Measurements from ENCODE around the gene PIGN.

PIGN gene, protein sequence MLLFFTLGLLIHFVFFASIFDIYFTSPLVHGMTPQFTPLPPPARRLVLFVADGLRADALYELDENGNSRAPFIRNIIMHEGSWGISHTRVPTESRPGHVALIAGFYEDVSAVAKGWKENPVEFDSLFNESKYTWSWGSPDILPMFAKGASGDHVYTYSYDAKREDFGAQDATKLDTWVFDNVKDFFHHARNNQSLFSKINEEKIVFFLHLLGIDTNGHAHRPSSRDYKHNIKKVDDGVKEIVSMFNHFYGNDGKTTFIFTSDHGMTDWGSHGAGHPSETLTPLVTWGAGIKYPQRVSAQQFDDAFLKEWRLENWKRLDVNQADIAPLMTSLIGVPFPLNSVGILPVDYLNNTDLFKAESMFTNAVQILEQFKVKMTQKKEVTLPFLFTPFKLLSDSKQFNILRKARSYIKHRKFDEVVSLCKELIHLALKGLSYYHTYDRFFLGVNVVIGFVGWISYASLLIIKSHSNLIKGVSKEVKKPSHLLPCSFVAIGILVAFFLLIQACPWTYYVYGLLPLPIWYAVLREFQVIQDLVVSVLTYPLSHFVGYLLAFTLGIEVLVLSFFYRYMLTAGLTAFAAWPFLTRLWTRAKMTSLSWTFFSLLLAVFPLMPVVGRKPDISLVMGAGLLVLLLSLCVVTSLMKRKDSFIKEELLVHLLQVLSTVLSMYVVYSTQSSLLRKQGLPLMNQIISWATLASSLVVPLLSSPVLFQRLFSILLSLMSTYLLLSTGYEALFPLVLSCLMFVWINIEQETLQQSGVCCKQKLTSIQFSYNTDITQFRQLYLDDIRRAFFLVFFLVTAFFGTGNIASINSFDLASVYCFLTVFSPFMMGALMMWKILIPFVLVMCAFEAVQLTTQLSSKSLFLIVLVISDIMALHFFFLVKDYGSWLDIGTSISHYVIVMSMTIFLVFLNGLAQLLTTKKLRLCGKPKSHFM

DNA sequence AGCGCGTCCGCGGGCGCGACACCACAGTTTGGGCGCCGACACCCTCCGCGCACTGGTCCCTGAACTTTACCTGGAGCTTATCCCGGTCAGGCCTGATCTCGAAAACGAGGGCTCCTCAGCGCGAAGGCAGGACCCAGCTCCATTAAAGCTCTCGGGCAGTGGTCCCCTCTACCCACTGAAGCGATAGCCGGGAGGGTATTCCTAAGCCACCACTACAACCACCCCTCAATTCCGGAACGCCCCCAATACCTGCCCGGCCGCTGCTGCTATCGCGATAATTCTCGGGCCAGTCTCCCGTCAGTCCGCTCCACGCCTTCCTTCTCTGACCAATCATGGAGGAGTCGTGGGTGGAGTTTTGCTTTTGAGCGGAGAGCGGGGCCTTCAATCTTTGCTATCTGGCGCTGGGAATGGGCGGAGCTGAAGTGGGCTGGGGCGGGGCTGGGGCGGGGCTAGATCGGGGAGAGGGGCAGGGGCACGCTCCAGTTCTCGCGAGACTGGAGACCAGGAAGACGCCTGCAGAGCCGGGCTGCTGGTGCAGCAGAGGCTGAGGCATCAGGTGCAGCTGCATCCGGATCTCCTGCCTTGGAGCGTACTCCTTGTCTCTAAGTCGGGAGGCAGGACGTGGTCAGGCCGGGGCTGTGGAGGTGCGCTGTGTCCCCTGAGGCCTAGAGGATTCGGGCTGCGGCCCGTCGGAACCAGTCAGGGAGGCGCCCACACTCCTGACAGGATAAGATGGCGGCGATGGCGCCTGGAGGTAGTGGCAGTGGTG is at the start of gene PIGN, which contains the start of gene RELCH:
Gene PIGN (minus strand): TSS at position 283 of the 769 bp plus-strand sequence. CDS start 25,703 bp downstream, outside the sequence.
Gene RELCH (plus strand): TSS at position 482 of the 769 bp plus-strand sequence. CDS start 251 bp downstream, at position 733.
- no peaks in the 10 kb centered on the region for H3K36me3 ChIP-seq (ENCODE audit: control insufficient read depth in 2 of 2, insufficient read depth in 2 of 2, low read length in 2 of 2)
- peak within 1 kb of the TSS; percentile 93 to 98 for H3K4me3 ChIP-seq (ENCODE audit: low read length in 2 of 2)
- peak within 1 kb of the TSS; percentile 79 to 94 for H3K9ac ChIP-seq (ENCODE audit: low read depth in 1 of 2, low read length in 2 of 2)
- H3K27ac ChIP-seq (ENCODE audit: low read depth in 2 of 2, low read length in 2 of 2) = peak within 1 kb of the TSS; percentile 81 to 89
- peaks cover 6 to 9% of the 10 kb centered on the region in 2 donors for H3K4me1 ChIP-seq (ENCODE audit: control insufficient read depth in 2 of 2, insufficient read depth in 2 of 2, low read length in 2 of 2)
- no peaks in the 10 kb centered on the region for H3K27me3 ChIP-seq (ENCODE audit: control insufficient read depth in 2 of 2, insufficient read depth in 2 of 2, low read length in 2 of 2)
- no peaks in the 10 kb centered on the region for H3K9me3 ChIP-seq (ENCODE audit: control insufficient read depth in 2 of 2, low read length in 2 of 2)

DNA sequence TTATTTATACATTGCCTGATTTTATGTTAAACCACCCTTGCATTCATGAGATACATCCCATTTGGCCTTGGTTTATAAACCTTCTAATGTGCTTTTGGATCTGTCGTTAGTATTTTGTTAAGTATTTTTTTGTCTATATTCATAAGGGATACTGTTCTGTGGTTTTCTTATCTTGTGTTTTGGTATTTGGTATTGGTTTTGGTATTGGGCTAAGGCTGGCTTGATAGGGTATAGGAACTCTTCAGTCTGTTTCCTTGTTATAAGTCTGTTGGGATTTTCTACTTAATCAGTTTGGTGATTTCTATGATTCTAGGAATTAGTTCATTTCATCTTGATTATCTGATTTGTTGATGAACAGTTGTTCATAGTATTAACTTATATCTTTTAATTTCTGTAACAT is 49.4 kb upstream of the PIGN start:
- Histone ChIP-seq H3K4me1 (ENCODE audit: control insufficient read depth in 2 of 2, insufficient read depth in 2 of 2, low read length in 2 of 2) (no peaks in the 10 kb centered on the region), H3K36me3 (ENCODE audit: control insufficient read depth in 2 of 2, insufficient read depth in 2 of 2, low read length in 2 of 2) (peaks cover 19 to 22% of the 10 kb centered on the region in 2 donors), H3K27ac (ENCODE audit: low read depth in 2 of 2, low read length in 2 of 2) (no peak overlapping the region), H3K27me3 (ENCODE audit: control insufficient read depth in 2 of 2, insufficient read depth in 2 of 2, low read length in 2 of 2) (no peaks in the 10 kb centered on the region), H3K4me3 (ENCODE audit: low read length in 2 of 2) (no peak overlapping the region), H3K9me3 (ENCODE audit: control insufficient read depth in 2 of 2, low read length in 2 of 2) (no peaks in the 10 kb centered on the region), H3K9ac (ENCODE audit: low read depth in 1 of 2, low read length in 2 of 2) (no peak overlapping the region)

DNA sequence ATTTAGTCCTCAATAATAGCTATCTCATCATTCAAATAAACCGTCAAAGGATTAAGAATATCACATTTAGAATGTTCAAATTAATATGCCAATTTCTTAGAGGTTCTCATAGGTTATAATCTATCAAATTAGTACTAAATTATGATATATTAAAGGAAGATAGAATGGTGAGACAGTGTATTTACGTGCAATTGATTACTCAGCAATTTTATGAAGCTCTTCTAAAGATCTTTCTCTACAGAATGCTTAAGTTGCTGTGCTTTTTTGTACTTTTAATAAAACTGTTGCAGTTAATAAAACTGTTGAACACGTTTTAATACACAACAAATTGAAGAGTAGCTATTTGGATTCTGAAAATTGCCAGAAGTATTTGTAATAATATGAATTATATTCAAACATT is 39.2 kb upstream of the PIGN start:
- Histone ChIP-seq H3K36me3 (ENCODE audit: control insufficient read depth in 2 of 2, insufficient read depth in 2 of 2, low read length in 2 of 2) (peaks cover 44 to 46% of the 10 kb centered on the region in 2 donors), H3K27ac (ENCODE audit: low read depth in 2 of 2, low read length in 2 of 2) (no peak overlapping the region), H3K4me3 (ENCODE audit: low read length in 2 of 2) (no peak overlapping the region), H3K9me3 (ENCODE audit: control insufficient read depth in 2 of 2, low read length in 2 of 2) (no peaks in the 10 kb centered on the region), H3K4me1 (ENCODE audit: control insufficient read depth in 2 of 2, insufficient read depth in 2 of 2, low read length in 2 of 2) (no peaks in the 10 kb centered on the region), H3K27me3 (ENCODE audit: control insufficient read depth in 2 of 2, insufficient read depth in 2 of 2, low read length in 2 of 2) (no peaks in the 10 kb centered on the region), H3K9ac (ENCODE audit: low read depth in 1 of 2, low read length in 2 of 2) (no peak overlapping the region)

DNA sequence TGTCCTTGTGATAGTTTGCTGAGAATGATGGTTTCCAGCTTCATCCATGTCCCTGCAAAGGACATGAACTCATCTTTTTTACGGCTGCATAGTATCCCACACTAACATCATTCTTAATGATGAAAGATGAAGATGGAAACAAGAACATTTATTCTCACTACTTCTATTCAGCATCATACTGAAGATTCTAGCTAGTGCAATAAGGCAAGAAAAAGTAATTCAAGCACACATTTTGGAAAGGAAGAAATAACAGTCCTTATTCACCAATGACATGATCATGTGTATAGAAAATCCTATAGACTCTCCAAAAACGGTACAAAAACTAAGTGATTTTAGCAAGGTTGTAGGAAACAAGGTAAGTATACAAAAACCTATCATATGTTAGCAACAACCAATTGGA is 37.4 kb upstream of the PIGN start:
- H3K4me3 ChIP-seq (ENCODE audit: low read length in 2 of 2) = no peak overlapping the region

DNA sequence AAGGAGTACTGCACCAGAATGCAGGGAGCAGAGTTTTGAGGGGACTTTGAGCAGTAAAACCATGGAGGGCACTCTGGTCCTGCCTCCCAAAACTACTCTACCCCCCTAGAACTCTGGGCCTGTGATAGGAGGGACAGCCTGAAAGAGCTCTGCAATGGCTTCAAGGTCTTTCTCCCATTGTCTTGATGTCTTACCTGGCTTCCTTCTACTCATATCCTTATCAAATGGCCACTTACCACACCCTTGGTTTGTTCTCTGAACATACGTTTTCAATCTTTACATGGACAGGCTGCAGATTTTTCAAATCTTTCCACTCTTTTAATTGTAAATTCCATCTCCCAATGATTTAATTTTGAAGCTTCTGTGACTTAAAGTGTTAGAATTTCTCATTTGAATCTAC is 27.9 kb upstream of the PIGN start:
- Histone ChIP-seq H3K9me3 (ENCODE audit: control insufficient read depth in 2 of 2, low read length in 2 of 2) (no peaks in the 10 kb centered on the region), H3K27ac (ENCODE audit: low read depth in 2 of 2, low read length in 2 of 2) (no peak overlapping the region), H3K36me3 (ENCODE audit: control insufficient read depth in 2 of 2, insufficient read depth in 2 of 2, low read length in 2 of 2) (peaks cover 8 to 10% of the 10 kb centered on the region in 2 donors), H3K4me1 (ENCODE audit: control insufficient read depth in 2 of 2, insufficient read depth in 2 of 2, low read length in 2 of 2) (peaks cover 0 to 8% of the 10 kb centered on the region in 2 donors), H3K4me3 (ENCODE audit: low read length in 2 of 2) (no peak overlapping the region), H3K27me3 (ENCODE audit: control insufficient read depth in 2 of 2, insufficient read depth in 2 of 2, low read length in 2 of 2) (no peaks in the 10 kb centered on the region), H3K9ac (ENCODE audit: low read depth in 1 of 2, low read length in 2 of 2) (no peak overlapping the region)

More for the DNA sequence above, 37.4 kb upstream of the PIGN start:
- H3K27me3 ChIP-seq (ENCODE audit: control insufficient read depth in 2 of 2, insufficient read depth in 2 of 2, low read length in 2 of 2) = no peaks in the 10 kb centered on the region
- H3K27ac ChIP-seq (ENCODE audit: low read depth in 2 of 2, low read length in 2 of 2) = no peak overlapping the region
- H3K9ac ChIP-seq (ENCODE audit: low read depth in 1 of 2, low read length in 2 of 2) = no peak overlapping the region
- H3K36me3 ChIP-seq (ENCODE audit: control insufficient read depth in 2 of 2, insufficient read depth in 2 of 2, low read length in 2 of 2) = peaks cover 29 to 34% of the 10 kb centered on the region in 2 donors
- no peaks in the 10 kb centered on the region for H3K9me3 ChIP-seq (ENCODE audit: control insufficient read depth in 2 of 2, low read length in 2 of 2)
- H3K4me1 ChIP-seq (ENCODE audit: control insufficient read depth in 2 of 2, insufficient read depth in 2 of 2, low read length in 2 of 2) = no peaks in the 10 kb centered on the region

DNA sequence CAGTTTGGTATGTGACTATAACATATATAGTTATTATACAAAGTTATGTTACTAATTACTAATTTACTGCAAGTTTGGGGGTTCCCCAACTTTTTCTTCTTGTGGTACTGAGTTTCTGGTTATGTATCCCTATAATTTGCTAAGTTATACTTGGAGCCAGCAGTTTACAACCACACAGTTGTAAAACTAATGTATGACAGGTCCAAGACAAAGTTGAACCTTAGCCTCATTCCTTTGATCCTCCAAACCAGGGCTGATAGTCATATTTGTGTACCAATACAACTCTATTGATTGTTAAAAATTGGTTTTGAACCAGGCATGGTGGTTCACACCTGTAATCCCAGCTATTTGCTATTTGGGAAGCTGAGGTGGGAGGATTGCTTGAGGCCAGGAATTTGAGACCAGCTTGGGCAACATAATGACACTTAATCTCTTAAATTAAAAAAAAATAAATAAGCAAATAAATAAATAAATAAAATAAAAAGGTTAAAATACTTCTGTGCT is 24.5 kb upstream of the PIGN start:
- Histone ChIP-seq H3K27me3 (ENCODE audit: control insufficient read depth in 2 of 2, insufficient read depth in 2 of 2, low read length in 2 of 2) (no peaks in the 10 kb centered on the region), H3K9ac (ENCODE audit: low read depth in 1 of 2, low read length in 2 of 2) (no peak overlapping the region), H3K27ac (ENCODE audit: low read depth in 2 of 2, low read length in 2 of 2) (no peak overlapping the region), H3K4me1 (ENCODE audit: control insufficient read depth in 2 of 2, insufficient read depth in 2 of 2, low read length in 2 of 2) (peaks cover 4 to 12% of the 10 kb centered on the region in 2 donors), H3K36me3 (ENCODE audit: control insufficient read depth in 2 of 2, insufficient read depth in 2 of 2, low read length in 2 of 2) (peaks cover 6 to 9% of the 10 kb centered on the region in 2 donors), H3K4me3 (ENCODE audit: low read length in 2 of 2) (no peak overlapping the region), H3K9me3 (ENCODE audit: control insufficient read depth in 2 of 2, low read length in 2 of 2) (no peaks in the 10 kb centered on the region)

DNA sequence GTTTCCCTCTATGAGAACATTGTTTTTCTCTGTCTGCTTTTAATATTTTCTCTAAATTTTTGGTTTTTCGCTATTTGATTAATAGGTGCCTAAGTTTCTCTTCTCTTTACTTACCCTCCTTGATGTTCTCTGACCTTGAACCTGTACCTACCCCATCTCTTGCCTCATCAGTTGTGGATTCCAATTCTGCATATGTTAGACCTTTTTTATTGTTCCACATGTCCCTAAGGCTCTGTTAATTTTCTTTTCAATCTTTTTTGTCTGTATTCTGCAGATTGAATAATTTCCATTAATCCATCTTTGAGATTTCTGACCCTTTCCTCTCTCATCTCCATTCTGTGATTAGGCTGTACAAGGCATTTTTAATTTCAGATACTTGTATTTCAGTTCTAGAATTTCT is 23.3 kb upstream of the PIGN start:
- no peak overlapping the region for H3K9ac ChIP-seq (ENCODE audit: low read depth in 1 of 2, low read length in 2 of 2)
- H3K4me1 ChIP-seq (ENCODE audit: control insufficient read depth in 2 of 2, insufficient read depth in 2 of 2, low read length in 2 of 2) = peaks cover 4 to 15% of the 10 kb centered on the region in 2 donors
- no peaks in the 10 kb centered on the region for H3K9me3 ChIP-seq (ENCODE audit: control insufficient read depth in 2 of 2, low read length in 2 of 2)
- H3K27me3 ChIP-seq (ENCODE audit: control insufficient read depth in 2 of 2, insufficient read depth in 2 of 2, low read length in 2 of 2) = no peaks in the 10 kb centered on the region
- H3K4me3 ChIP-seq (ENCODE audit: low read length in 2 of 2) = no peak overlapping the region
- peaks cover 5 to 6% of the 10 kb centered on the region in 2 donors for H3K36me3 ChIP-seq (ENCODE audit: control insufficient read depth in 2 of 2, insufficient read depth in 2 of 2, low read length in 2 of 2)
- no peak overlapping the region for H3K27ac ChIP-seq (ENCODE audit: low read depth in 2 of 2, low read length in 2 of 2)

DNA sequence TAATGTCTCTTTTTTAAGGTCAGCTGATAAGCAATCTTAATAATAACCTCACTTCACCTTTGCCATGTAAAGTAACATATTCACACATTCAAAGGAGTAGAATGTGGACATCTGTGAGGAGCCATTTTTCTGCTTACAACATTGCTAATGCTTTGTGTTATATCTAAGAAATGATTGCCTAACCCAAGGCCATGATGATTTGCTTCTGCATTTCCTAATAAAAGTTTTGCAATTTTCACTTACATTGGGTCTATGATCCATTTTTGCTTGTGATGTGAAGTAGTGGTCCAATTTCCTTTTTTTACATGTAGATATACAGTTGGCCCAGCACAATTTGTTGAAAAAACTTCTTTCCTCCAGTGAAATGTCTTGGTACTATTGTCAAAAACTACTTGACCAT is 22.2 kb upstream of the PIGN start:
- H3K36me3 ChIP-seq (ENCODE audit: control insufficient read depth in 2 of 2, insufficient read depth in 2 of 2, low read length in 2 of 2) = peaks cover 5 to 6% of the 10 kb centered on the region in 2 donors
- H3K27me3 ChIP-seq (ENCODE audit: control insufficient read depth in 2 of 2, insufficient read depth in 2 of 2, low read length in 2 of 2) = no peaks in the 10 kb centered on the region
- no peak overlapping the region for H3K27ac ChIP-seq (ENCODE audit: low read depth in 2 of 2, low read length in 2 of 2)
- H3K4me1 ChIP-seq (ENCODE audit: control insufficient read depth in 2 of 2, insufficient read depth in 2 of 2, low read length in 2 of 2) = peaks cover 4 to 12% of the 10 kb centered on the region in 2 donors
- H3K4me3 ChIP-seq (ENCODE audit: low read length in 2 of 2) = no peak overlapping the region
- no peaks in the 10 kb centered on the region for H3K9me3 ChIP-seq (ENCODE audit: control insufficient read depth in 2 of 2, low read length in 2 of 2)
- no peak overlapping the region for H3K9ac ChIP-seq (ENCODE audit: low read depth in 1 of 2, low read length in 2 of 2)

DNA sequence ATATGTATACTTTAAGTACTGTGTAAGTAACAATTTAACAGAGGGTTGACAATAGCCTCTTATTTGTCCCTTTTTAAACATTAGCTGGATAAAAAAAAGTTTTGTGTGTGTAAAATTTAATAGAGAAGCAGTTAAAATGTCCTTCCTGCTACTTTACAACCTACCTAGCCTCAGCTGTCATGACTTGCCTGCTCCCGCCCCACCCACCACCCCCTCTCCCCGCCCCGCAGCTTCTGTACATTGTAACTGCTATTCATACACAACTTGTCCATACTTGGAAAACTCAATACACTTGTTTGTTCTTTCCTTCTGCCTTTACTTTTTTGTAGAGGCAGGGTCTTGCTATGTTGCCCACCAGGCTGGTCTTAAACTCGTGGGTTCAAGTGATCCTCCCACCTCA is 19.7 kb upstream of the PIGN start:
- H3K9ac ChIP-seq (ENCODE audit: low read depth in 1 of 2, low read length in 2 of 2) = no peak overlapping the region
- H3K4me3 ChIP-seq (ENCODE audit: low read length in 2 of 2) = no peak overlapping the region
- H3K36me3 ChIP-seq (ENCODE audit: control insufficient read depth in 2 of 2, insufficient read depth in 2 of 2, low read length in 2 of 2) = no peaks in the 10 kb centered on the region
- H3K27me3 ChIP-seq (ENCODE audit: control insufficient read depth in 2 of 2, insufficient read depth in 2 of 2, low read length in 2 of 2) = no peaks in the 10 kb centered on the region
- H3K27ac ChIP-seq (ENCODE audit: low read depth in 2 of 2, low read length in 2 of 2) = peak overlapping the region in 1 of 2 donors; percentile 45
- peaks cover 8 to 17% of the 10 kb centered on the region in 2 donors for H3K4me1 ChIP-seq (ENCODE audit: control insufficient read depth in 2 of 2, insufficient read depth in 2 of 2, low read length in 2 of 2)
- no peaks in the 10 kb centered on the region for H3K9me3 ChIP-seq (ENCODE audit: control insufficient read depth in 2 of 2, low read length in 2 of 2)

Data from mucosa of rectum (tissue), 2 donors.